Cardiac septum (tissue), 1 donor: ENCODE measurements around the gene MFF. TPM values are rescaled to one million over a fixed set of nuclear protein-coding genes. Genes with fewer than 3 reads are reported as not detected.

ENCODE experiments used
- DNase-seq: peaks from one replicate; pipeline ENCODE4 v3.0.0-alpha.2; 2020; ENCODE audit warnings: low spot score
- intact Hi-C: fragments of 100-400 bp; cut with DNase I; formaldehyde crosslinking; loops from one replicate; pipeline ENCODE4 v1.14.0; 2022
- total RNA-seq: library from RNA; stranded (reverse); fragmentation: NEBNext Ultra II Directional; extraction: Animal tissue kit (Norgen Biotek cat#: 25700); gene quantifications from one replicate; pipeline ENCODE4 v1.2.1, GENCODE V29; 2021
- donor health status: DM: no; HTN: no; CAD: no.

Gene MFF
- total RNA-seq, 1 donor from 2014 or later = 75.6 TPM

GRCh38 chr2:227401550-227401949 lies 76.5 kb downstream of the MFF start:
- DNase-seq = no peak
- intact Hi-C loops = loop anchor here (10.0 kb wide), 2 partner anchors 173 to 463 kb away; no protein-coding TSS in a partner anchor

GRCh38 chr2:227402321-227402720 lies 77.3 kb downstream of the MFF start:
- intact Hi-C loops = loop anchor here (10.0 kb wide), 2 partner anchors 172 to 462 kb away; no protein-coding TSS in a partner anchor
- DNase-seq = no peak

- no peak for DNase-seq
- intact Hi-C loops = loop anchor here (10.0 kb wide), 2 partner anchors 172 to 462 kb away; no protein-coding TSS in a partner anchor
These were observed 77.9 kb downstream of the MFF start for GRCh38 chr2:227402959-227403358.

- DNase-seq = no peak
- intact Hi-C loops = loop anchor here (5.0 to 10.0 kb wide), 4 partner anchors 68 to 460 kb away; partner anchors contain the start of gene AGFG1
These were observed 79.7 kb downstream of the MFF start for GRCh38 chr2:227404585-227405271.

GRCh38 chr2:227406177-227407031 lies 81.4 kb downstream of the MFF start:
- intact Hi-C loops = loop anchor here (1.0 to 10.0 kb wide), 5 partner anchors 66 to 458 kb away; partner anchors contain the start of gene AGFG1
- no peak for DNase-seq

Other genes starting within 250 kb of the MFF start
- 3.0 TPM for gene COL4A4, start 161.0 kb upstream of the MFF start, total RNA-seq
- 1.6 TPM for gene COL4A3, start 160.6 kb upstream of the MFF start, total RNA-seq
- not detected for gene TM4SF20, start 54.1 kb downstream of the MFF start, total RNA-seq
- not detected for gene SCYGR1, start 62.7 kb downstream of the MFF start, total RNA-seq
- 58.2 TPM for gene AGFG1, start 146.9 kb downstream of the MFF start, total RNA-seq